ENCODE data around the gene SMARCD2. TPM values are rescaled to one million over a fixed set of nuclear protein-coding genes. Genes with fewer than 3 reads are reported as not detected.
"Not testable (repeated sequence)": the region's sequence is repeated elsewhere in the genome, so short reads cannot be mapped to it uniquely, and the experiment has no call there.

The SMARCD2 gene
- total RNA-seq, result 100 to 1,000 TPM in 1 of 2 donors, 10 to 100 TPM in 1; 77.2 to 124 TPM

DNA sequence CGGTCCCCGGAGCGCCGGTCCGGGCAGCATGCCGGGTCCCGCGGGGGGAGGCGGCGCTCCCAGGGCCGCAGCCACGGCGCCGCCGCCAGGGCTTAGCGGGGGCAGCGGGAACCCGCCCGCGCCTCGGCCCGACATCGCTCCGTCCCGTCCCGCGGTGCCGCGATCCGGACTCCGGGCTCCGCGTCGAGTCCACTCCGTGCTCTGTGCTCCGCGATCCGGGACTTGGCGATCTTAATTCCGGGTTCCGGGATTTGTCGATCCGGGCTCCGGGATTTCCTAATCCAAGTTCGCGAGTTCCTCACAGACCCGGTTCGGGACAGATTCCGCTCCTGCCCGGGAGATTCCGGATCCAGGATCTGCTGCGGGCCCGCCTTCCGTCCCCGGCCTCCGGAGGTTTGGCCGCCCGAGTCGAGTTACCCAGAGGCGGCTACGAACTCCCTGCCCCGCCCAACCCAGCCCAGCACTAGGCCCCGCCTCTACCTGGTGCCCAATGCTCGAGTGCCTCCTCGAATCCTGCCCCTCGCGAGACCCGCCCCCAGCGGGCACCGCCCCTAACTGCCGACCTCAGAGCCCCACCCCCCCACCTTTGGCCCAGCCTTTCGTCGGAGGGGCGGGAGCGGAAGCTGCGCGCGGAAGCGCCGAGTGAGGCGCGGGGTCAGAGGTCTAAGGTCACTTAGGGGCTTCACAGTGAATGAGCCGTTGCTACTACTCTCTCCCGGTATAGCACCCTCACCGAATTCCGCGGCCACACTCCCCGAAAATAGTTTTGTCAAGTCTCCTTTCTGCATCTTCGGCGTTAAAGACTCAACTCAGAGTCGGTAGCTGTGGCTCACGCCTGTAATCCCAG, at the start of gene SMARCD2:
Gene SMARCD2, minus strand, starts transcription at position 146 of the 847 bp plus-strand sequence. Its CDS starts 11 bp downstream, at position 135.
- intact Hi-C loops (cut with DNase I), result no loop called here

DNA sequence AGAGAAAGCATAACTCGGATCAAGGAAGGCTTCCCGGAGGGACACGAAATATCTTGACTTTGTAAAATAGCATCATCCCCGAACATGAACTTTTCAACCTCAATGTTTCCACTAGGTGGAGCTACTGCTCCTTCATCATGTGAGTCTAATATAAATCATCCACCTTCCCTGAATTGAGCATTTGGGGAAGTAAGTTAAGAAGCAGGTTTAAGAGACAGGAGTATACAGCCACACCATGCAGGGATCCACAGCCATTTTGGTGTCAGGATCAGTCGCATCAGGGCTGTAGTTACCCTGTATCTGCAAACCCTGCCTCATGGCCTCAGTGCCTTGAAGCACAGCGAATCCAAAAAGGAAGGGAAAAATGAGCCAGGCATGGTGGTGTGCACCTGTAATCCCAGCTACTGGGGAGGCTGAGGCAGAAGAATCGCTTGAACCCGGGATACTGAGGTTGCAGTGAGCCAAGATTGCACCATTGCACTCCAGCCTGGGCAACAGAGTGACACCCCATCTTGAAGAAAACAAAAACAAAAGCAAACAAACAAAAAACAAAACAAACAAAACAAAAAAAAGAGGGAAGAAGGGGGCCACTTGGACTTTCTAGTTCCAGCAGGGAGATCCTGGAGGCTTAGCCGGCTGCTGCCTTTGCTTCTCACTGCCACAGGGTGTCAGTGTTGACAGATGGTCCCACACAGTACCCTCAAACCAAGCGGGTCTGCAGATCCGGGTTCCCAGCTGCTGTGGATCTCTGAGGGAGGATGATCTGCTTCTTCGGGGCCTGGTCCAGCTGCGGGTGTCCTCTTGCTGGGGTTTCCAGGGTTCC, 46.8 kb upstream of the SMARCD2 start:
- H3K9ac ChIP-seq (ENCODE audit: low read depth in 2 of 2, low read length in 2 of 2); H3K4me1 ChIP-seq; intact Hi-C loops (cut with DNase I); H3K9me3 ChIP-seq; H3K4me3 ChIP-seq; H3K36me3 ChIP-seq; H3K27ac ChIP-seq; H3K27me3 ChIP-seq: not testable (repeated sequence)
- peak; percentile 25 for DNase-seq

More for the DNA sequence above, at the start of gene SMARCD2:
- peaks cover 19% of the 10 kb centered on the region for H3K4me1 ChIP-seq
- H3K4me3 ChIP-seq, result peak within 1 kb of the TSS; percentile 93
- no peaks in the 10 kb centered on the region for H3K27me3 ChIP-seq
- TF ChIP-seq, protein P1, sequence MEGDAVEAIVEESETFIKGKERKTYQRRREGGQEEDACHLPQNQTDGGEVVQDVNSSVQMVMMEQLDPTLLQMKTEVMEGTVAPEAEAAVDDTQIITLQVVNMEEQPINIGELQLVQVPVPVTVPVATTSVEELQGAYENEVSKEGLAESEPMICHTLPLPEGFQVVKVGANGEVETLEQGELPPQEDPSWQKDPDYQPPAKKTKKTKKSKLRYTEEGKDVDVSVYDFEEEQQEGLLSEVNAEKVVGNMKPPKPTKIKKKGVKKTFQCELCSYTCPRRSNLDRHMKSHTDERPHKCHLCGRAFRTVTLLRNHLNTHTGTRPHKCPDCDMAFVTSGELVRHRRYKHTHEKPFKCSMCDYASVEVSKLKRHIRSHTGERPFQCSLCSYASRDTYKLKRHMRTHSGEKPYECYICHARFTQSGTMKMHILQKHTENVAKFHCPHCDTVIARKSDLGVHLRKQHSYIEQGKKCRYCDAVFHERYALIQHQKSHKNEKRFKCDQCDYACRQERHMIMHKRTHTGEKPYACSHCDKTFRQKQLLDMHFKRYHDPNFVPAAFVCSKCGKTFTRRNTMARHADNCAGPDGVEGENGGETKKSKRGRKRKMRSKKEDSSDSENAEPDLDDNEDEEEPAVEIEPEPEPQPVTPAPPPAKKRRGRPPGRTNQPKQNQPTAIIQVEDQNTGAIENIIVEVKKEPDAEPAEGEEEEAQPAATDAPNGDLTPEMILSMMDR (IDR thresholded peaks at IDR 0.05), result no peak
- peak within 1 kb of the TSS; percentile 92 for H3K27ac ChIP-seq
- H3K9me3 ChIP-seq, result no peaks in the 10 kb centered on the region
- H3K36me3 ChIP-seq, result no peaks in the 10 kb centered on the region
- H3K9ac ChIP-seq (ENCODE audit: low read depth in 2 of 2, low read length in 2 of 2), result peak within 1 kb of the TSS; percentile 98 to 99
- peak; percentile 99 for DNase-seq

DNA sequence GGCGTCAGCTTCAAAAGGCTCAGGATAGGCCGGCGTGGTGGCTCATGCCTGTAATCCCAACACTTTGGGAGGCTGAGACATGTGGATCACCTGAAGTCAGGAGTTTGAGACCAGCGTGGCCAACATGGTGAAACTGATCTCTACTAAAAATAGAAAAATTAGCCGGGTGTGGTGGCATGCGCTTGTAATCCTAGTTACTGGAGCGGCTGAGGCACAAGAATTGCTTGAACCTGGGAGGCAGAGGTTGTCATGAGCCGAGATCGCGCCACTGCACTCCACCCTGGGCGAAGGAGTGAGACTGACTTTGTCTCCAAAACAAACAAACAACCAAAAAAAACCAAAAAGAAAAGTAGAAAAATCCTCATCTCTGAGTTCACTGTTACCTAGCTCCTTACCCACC, 42.6 kb upstream of the SMARCD2 start:
- H3K4me1 ChIP-seq; H3K4me3 ChIP-seq; DNase-seq; H3K27me3 ChIP-seq; H3K9me3 ChIP-seq; intact Hi-C loops (cut with DNase I); H3K27ac ChIP-seq; H3K9ac ChIP-seq (ENCODE audit: low read depth in 2 of 2, low read length in 2 of 2); H3K36me3 ChIP-seq: not testable (repeated sequence)

DNA sequence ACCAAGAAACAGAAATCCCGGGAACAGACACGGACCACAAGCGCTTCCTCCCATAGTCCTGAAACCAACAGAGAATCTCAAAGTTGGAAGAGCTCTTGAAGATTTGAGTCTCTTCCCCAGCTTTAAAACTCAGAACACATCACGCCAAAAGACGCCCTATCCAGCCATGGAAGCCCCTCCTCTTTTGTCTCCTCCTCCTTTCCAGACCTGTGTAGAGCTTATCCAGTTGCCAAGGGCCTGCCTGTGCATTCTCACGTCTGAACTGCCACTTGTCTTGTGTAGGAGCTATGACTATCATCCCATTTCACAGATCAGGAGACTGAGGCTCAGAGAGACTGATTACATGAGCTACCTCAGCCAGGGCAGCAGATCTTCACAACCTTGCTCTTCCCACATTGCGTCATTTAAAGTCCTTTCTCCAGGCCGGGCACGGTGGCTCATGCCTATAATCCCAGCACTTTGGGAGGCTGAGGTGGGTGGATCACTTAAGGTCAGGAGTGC, 40.2 kb upstream of the SMARCD2 start:
- intact Hi-C loops (cut with DNase I); H3K36me3 ChIP-seq; H3K4me3 ChIP-seq; H3K9me3 ChIP-seq; DNase-seq; H3K27me3 ChIP-seq; H3K9ac ChIP-seq (ENCODE audit: low read depth in 2 of 2, low read length in 2 of 2); H3K4me1 ChIP-seq; H3K27ac ChIP-seq: not testable (repeated sequence)

DNA sequence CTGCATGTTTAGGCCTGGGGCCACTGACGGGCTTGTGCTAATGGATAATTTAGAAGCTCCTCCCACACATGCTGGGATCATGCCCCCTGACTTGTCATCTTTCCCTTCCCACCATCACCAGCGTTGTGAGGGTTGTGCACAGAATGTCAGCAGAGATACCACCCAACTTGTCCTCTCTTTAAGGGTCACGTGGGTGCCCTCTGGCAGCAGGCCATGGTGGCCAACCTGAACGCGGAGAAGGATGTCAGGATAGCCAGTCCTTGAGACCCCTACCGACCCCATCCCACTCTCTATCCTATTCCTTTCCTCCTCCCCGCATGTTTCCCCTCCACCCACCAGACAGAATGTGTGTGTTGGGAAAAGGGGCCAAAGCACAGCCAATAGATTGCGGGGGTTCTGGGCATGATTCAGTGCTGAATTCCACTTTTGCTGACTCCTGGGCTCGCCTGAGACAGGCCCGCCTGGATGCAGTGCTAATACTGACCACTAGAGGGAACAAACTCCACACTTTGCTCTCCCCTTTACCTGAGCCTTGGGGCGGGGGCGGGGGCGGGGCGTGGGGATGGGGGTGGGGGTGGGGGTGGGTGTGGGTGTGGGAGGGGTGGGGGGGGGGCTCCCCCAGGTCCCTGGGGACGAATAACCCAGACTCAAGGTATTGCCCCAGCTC, 39.6 kb upstream of the SMARCD2 start, which contains the start of gene GH2:
Gene GH2, minus strand, starts transcription at position 10 of the 667 bp plus-strand sequence. CDS start 143 bp downstream, outside the sequence.
- intact Hi-C loops (cut with DNase I), result no loop called here
- peak; percentile 38 for DNase-seq
- H3K9me3 ChIP-seq, result no peaks in the 10 kb centered on the region
- H3K4me1 ChIP-seq, result no peaks in the 10 kb centered on the region
- no peak within 1 kb of the TSS for H3K27ac ChIP-seq
- TF ChIP-seq, protein P1 (IDR thresholded peaks at IDR 0.05), result peak; percentile 38
- no peak within 1 kb of the TSS for H3K4me3 ChIP-seq
- no peaks in the 10 kb centered on the region for H3K27me3 ChIP-seq
- H3K36me3 ChIP-seq, result no peaks in the 10 kb centered on the region
- no peak within 1 kb of the TSS for H3K9ac ChIP-seq (ENCODE audit: low read depth in 2 of 2, low read length in 2 of 2)

DNA sequence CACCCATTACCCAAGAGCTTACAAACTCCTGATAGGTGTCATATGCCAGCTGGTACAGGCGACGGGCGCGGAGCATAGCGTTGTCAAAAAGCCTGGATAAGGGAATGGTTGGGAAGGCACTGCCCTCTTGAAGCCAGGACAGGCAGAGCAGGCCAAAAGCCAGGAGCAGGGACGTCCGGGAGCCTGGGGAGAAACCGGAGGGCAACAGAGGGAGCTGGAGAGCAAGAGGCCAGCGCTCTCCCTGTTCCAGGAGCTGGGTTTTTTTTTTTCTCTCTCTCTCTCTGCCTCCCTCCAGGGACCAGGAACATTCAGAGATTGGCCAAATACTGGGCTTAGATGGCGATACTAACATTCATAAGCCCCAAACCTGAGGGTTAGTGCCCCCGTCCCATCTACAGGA, 38.9 kb upstream of the SMARCD2 start:
- intact Hi-C loops (cut with DNase I); H3K36me3 ChIP-seq; H3K27me3 ChIP-seq; DNase-seq; H3K9me3 ChIP-seq; H3K27ac ChIP-seq; H3K4me3 ChIP-seq; H3K4me1 ChIP-seq; H3K9ac ChIP-seq (ENCODE audit: low read depth in 2 of 2, low read length in 2 of 2): not testable (repeated sequence)

DNA sequence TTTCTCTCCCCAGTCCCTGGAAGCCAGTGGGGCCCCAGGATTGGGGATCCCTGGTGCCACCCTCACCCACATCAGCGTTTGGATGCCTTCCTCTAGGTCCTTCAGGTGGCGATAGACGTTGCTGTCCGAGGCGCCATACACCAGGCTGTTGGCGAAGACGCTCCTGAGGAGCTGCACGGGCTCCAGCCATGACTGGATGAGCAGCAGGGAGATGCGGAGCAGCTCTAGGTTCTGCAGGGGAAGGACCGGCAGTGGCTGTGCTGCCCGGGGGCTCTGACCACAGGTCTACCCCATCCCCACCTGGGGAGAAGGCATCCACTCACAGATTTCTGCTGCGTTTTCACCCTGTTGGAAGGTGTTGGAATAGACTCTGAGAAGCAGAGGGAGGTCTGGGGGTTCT, 38.2 kb upstream of the SMARCD2 start:
- Histone ChIP-seq H3K27me3 (no peaks in the 10 kb centered on the region), H3K9ac (ENCODE audit: low read depth in 2 of 2, low read length in 2 of 2) (no peak overlapping the region), H3K27ac (no peak overlapping the region), H3K9me3 (no peaks in the 10 kb centered on the region), H3K4me3 (no peak overlapping the region), H3K36me3 (no peaks in the 10 kb centered on the region), H3K4me1 (no peaks in the 10 kb centered on the region)
- TF ChIP-seq, protein P1 (IDR thresholded peaks at IDR 0.05), result no peak
- intact Hi-C loops (cut with DNase I), result no loop called here
- DNase-seq, result no peak

DNA sequence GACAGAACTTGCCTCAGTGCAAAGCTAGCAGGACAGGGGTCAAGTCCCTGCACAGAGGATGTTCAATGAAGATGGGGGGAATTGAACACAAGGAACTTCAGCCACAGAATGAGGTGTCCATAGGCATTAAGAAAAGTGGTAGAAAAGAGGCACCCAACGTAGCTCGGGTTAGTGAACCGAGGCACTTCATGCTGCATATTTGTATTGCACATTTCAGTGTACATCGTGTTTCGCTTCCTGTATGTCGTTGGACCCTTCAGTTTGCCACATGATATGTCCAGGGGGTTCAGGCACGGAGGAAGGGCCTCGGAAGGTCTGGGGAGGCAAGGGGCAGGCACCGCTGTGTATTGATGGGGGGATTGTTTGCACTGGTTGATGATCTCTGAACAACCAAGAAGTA, 35.9 kb upstream of the SMARCD2 start:
- H3K4me1 ChIP-seq; H3K4me3 ChIP-seq; H3K9me3 ChIP-seq; H3K27ac ChIP-seq; DNase-seq; intact Hi-C loops (cut with DNase I); H3K36me3 ChIP-seq; H3K9ac ChIP-seq (ENCODE audit: low read depth in 2 of 2, low read length in 2 of 2); H3K27me3 ChIP-seq: not testable (repeated sequence)

DNA sequence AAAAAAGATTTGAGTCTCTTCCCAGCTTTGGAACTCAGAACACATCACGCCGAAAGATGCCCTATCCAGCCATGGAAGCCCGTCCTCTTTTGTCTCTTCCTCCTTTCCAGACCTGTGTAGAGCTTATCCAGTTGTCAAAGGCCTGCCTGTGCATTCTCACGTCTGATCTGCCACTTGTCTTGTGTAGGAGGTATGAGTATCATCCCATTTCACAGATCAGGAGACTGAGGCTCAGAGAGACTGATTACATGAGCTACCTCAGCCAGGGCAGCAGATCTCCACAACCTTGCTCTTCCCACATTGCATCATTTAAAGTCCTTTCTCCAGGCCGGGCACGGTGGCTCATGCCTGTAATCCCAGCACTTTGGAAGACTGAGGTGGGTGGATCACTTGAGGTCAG, 32.2 kb upstream of the SMARCD2 start:
- H3K4me3 ChIP-seq; H3K4me1 ChIP-seq; DNase-seq; intact Hi-C loops (cut with DNase I); H3K36me3 ChIP-seq; H3K9me3 ChIP-seq; H3K27me3 ChIP-seq; H3K27ac ChIP-seq; H3K9ac ChIP-seq (ENCODE audit: low read depth in 2 of 2, low read length in 2 of 2): not testable (repeated sequence)
